NCI-H2107 treated with DMSO at 0.1 percent for 48 hours (cell line): ENCODE results near the gene PGF.
A peak's percentile ranks its signal among the peaks of the same experiment; 100 is the strongest.

Experiments used
- DNase-seq: peaks from one replicate; lab custom pipeline; 2025; ENCODE audit not compliant: unreplicated experiment; lab: John Stamatoyannopoulos, UW

The PGF gene

GRCh38 chr14:74959596-74960180 lies 4.3 kb upstream of the PGF start:
- no peak for DNase-seq

DNA sequence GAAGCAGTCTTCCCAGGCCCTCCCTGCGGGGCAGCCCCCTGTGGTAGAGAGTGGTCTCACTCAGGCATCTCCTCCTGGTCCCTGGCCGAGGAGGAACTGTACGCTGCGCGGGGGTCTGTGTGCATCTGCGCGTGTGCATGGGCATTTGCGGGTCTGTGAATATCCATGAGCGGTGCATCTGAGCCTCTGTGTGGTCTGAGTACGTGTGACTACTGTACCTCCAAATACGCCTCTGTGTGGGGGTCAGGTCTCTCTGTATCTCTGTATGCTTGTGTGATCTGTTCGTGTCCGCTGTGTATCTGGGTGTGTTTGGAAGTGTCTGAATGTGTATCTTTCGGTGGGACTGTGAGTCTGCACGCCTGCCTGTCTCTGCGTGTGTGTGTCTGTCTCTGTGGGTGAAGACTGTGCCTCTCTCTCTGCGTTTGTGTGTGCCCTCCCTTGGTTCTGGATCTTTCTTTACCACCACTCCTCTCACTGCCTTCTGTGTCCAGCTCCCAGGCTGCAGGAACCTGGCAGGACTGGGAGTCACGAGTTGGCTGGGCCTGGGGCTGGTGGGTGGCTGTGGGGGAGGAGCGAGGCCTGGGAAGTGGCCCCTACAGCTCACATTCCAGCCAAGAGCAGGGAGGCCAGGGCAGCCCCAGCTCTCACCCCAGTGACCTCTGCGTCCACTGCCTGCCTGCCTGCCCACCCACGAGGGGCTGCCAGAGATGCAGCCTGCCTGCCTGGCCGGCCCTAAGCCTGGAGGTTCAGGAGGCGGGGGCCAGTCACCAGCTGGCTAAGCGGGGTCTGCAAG lies 1.1 kb upstream of the PGF start:
- DNase-seq, result no peak

GRCh38 chr14:74956027-74956279 lies 556 bp upstream of the PGF start:
- no peak for DNase-seq

DNA sequence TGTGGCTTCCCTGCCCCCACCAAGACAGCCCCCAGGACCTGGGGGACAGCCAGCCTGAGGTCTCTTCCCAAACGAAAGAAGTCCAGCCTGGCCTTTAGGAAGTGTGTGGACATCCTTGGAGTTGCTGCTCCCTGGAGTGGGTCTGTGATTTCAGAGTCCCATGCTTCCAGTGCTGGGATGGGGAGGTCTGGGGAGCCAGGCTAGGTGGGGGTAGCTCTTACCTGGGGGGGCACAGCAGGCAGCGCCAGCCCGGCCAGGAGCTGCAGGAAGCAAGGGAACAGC lies 509 bp downstream of the PGF start:
- no peak for DNase-seq

DNA sequence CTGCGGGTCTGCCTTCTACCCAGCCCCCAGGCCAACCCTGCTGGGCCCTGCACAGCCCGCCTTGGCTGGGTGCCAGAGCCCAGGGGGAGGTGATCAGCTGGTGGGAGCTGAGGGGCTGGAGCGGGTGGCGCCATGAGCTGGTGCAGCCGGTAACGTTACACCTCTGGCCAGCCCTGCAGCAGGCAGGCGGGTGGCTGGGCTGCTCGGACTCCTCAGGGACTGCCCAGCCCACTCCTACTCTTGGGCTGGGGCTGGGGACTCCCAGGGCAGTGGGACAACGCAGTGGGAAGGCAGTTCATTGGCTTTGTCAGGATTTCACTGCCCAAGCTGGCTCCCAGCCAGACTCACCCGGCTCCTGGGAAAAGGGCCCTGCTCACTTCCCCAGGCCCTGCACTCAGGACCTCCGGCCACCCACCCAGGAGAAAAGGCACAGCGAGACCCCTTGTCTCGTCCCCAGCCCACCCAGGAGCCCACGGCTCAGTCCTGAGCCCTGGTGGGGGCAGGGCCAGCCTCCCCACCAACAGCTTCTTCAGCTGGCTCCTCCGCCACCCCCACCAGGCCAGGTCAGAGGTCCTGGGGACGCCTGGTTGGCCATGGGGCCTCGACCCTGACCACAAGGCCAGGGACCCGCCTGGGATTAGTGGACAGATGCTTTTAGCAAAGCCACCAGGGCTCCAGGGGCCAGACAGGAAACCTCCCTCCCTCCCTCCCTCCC lies 1.0 kb downstream of the PGF start:
- DNase-seq, result peak; percentile 68

DNA sequence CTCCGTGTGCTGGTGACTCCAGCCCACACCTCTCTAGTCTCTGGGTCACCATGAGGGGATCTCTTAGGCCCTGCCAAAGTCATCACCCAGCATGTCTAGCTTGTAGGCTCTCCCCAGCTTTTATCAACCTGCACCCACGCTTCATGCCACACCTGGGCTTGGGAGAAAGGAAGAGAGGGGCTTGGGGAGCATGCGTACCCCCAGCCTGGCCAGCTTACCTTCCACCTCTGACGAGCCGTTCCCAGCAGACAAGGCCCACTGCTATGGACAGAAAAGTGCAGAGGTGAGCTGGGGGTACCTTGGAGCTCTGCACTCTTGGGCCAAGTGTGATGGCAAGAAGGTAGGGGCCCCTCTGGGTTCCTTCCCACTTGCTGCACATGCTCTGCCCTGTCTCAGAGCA lies 1.7 kb downstream of the PGF start:
- DNase-seq, result no peak

- DNase-seq, result no peak
Measured at GRCh38 chr14:74952697-74953484, 2.5 kb downstream of the PGF start.

GRCh38 chr14:74952180-74952665 lies 3.2 kb downstream of the PGF start:
- DNase-seq, result no peak

- DNase-seq, result no peak
Measured at GRCh38 chr14:74951443-74952179, 3.8 kb downstream of the PGF start.

DNA sequence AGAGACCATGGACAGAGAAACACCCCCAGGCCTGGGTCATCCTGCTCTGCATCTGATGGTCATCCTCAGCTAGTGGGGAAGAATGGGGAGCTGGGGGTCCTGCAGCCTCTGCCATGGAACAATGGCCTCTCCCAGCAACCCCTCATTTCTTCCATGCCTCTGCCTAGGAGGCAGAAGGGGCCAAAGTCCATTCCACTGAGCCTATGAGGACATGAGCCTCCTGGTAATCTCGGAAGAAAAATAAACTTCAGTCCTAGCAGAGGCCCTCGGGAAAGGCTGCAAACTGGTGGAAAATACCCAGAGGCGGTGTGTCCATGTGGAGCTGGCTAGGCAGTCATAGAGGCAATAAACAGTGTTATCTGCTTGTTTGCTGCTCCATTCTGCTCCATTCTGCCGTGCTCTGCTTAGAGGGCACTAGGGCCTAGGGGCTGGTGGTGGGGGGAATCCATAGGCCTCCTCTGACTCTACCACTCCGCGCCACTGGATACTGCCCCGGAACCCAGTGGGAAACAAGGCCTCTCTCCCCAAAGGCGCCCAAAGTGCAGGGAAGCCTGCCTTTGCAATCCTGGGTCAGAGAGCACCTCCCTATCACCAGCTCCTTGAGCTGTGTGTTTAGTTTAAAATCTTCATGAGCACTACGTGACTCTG lies 4.5 kb downstream of the PGF start:
- DNase-seq, result no peak

GRCh38 chr14:74949859-74950573 lies 5.4 kb downstream of the PGF start:
- no peak for DNase-seq

DNA sequence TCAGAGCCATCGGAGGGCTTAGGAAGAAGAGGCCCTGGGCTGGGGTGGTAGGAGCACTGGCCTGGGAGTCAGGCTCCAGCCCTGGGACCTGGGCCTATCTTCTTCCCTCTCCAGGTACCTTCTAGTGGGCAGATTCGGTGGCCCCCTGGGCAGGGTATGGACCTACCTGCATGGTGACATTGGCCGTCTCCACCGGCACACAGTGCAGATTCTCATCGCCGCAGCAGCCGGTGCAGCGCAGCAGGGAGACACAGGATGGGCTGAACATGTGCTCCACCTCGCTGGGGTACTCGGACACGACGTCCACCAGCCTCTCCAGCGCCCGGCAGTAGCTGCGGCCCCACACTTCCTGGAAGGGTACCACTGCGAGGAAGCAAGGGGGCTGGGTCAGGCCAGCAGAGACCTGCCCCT lies 6.2 kb downstream of the PGF start:
- DNase-seq, result no peak

- DNase-seq, result no peak
Measured at GRCh38 chr14:74948228-74949175, 6.9 kb downstream of the PGF start.

GRCh38 chr14:74947353-74948227 lies 7.8 kb downstream of the PGF start:
- DNase-seq, result no peak

DNA sequence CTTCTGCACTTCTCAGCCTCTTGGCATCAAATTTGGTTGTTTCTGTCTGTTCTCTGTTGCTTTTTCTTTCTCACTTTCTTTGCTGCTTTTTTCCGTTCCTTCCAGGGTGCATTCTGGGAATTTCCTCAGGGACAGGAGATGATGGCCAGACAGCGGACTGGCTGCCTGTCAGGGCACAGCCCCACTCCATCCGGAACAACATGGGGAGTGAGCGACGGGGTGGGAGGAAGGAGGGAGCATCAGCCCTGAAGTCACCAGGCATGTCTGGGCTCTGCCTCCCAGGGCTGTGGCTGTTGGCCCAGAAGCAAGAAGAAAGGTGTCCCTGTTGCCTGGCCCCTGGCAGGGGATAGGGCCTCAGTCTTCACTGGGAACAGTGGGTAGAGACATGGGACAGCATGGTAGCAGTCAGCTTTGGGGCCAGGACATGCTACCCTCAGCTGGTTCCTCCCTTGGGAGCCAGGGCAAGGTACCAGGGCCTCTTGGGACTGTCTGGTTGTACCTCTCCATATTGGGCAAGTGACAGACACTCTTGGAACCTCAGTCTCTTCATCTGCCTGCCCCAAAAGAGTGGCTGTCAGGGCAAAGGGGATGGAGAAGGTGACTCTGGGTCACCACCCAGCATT lies 8.6 kb downstream of the PGF start:
- no peak for DNase-seq

DNA sequence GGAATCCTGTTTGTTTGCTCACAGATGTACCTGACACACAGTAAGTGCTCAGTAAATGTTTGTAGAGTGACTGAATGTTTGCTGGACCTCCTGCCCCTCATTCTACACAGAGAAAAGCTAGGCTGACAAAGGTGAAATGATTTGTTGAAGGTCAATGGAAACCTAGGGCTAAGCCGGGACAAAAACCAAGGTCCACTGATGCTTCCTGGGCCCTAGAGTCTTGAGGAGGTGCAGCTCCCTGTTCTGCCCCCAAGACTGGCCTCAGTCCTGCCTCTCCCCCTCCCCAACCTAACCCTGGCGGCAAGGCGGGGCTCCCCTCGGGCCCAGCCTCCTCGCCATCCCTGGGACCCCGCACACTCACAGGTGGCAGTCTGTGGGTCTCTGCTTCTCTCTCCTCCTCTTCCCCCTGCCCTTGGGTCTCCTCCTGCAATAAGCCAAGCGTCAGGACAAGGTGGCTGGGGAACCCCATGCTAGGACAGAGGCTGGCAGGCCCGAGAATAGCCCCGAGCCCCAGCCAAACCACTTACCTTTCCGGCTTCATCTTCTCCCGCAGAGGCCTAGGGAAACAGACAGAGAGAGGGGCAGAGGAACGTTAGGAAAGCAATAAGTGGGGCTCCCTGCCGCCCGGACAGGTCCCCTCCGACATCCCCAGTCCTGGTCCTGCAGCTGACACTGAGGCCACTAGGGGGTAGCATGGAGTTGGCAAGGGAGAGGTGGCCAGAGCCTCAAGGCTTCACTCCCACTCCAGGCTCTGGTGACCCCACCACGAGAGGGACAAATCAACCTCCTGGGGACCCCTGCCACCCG lies 9.3 kb downstream of the PGF start:
- peak; percentile 44 for DNase-seq
